IMR-90 (cell line): ENCODE results near the gene ANGPTL5. TPM values are rescaled to one million over a fixed set of nuclear protein-coding genes. Genes with fewer than 3 reads are reported as not detected.

ENCODE experiments used
- ATAC-seq: fragments of 200-7000 bp; cut with Tn5 transposase; 2 replicates; pipeline ENCODE4 v1.9.1; 2020; ENCODE audit warnings: low read depth, mild to moderate bottlenecking, moderate library complexity
- BruUV-seq: library from RNA; stranded (reverse); fragments of 400-500 nt; replicated peaks from 2 replicates; lab custom pipeline; 2021; lab: Mats Ljungman, UMichigan
- CTCF ChIA-PET: fragments of 300-600 bp; formaldehyde crosslinking; extraction: SDS; loops from one replicate; lab custom pipeline; 2021; ENCODE audit warnings: antibody characterized with exemption; lab: Yijun Ruan, JAX
- POLR2A ChIA-PET: fragments of 300-600 bp; sonication (Branson Sonifier 250); formaldehyde crosslinking; loops from one replicate; lab custom pipeline; 2022; ENCODE audit warnings: antibody characterized with exemption; ENCODE audit not compliant: unreplicated experiment; lab: Charles Lee
- DNase-seq: peaks from one replicate; pipeline ENCODE4 v3.0.0; 2013
- H2AFZ ChIP-seq: replicated peaks from 2 replicates; pipeline ENCODE3; 2013; ENCODE audit warnings: low read length, mild to moderate bottlenecking; ENCODE audit not compliant: poor library complexity
- H2AK5ac ChIP-seq: 2 replicates; pipeline ENCODE4 v1.6.1; 2013; ENCODE audit warnings: low read depth, low read length, inconsistent platforms
- H2AK9ac ChIP-seq: replicated peaks from 2 replicates; pipeline ENCODE3; 2013; ENCODE audit warnings: mild to moderate bottlenecking, low read depth, low read length, moderate library complexity; ENCODE audit not compliant: poor library complexity
- H2BK120ac ChIP-seq: 2 replicates; pipeline ENCODE4 v1.6.1; 2013; ENCODE audit warnings: low read depth, low read length, inconsistent platforms
- H2BK15ac ChIP-seq: 3 replicates; pipeline ENCODE4 v1.6.1; 2013; ENCODE audit warnings: low read depth, low read length, inconsistent platforms
- H2BK20ac ChIP-seq: 2 replicates; pipeline ENCODE4 v1.6.1; 2013; ENCODE audit warnings: low read depth, mild to moderate bottlenecking, inconsistent platforms, low read length, moderate library complexity
- H2BK5ac ChIP-seq: 2 replicates; pipeline ENCODE4 v1.6.1; 2013; ENCODE audit warnings: mild to moderate bottlenecking, low read depth, low read length, inconsistent platforms; ENCODE audit not compliant: poor library complexity, severe bottlenecking
- H3K14ac ChIP-seq: replicated peaks from 2 replicates; pipeline ENCODE4 v1.6.1; 2013; ENCODE audit warnings: low read depth, low read length, inconsistent platforms
- H3K18ac ChIP-seq: 2 replicates; pipeline ENCODE4 v1.6.1; 2013; ENCODE audit warnings: low read depth, low read length, control low read depth
- H3K23ac ChIP-seq: 2 replicates; pipeline ENCODE4 v1.6.1; 2013; ENCODE audit warnings: low read depth, low read length, inconsistent platforms
- H3K27ac ChIP-seq: 2 replicates; pipeline ENCODE4 v1.5.1; 2013; ENCODE audit warnings: mild to moderate bottlenecking, control low read depth, low read length; ENCODE audit not compliant: insufficient read depth
- H3K27me3 ChIP-seq: 2 replicates; pipeline ENCODE4 v1.6.1; 2013; ENCODE audit warnings: low read length; ENCODE audit not compliant: control insufficient read depth, insufficient read depth
- H3K36me3 ChIP-seq: 2 replicates; pipeline ENCODE4 v1.6.1; 2013; ENCODE audit warnings: low read length, mixed read lengths; ENCODE audit not compliant: control insufficient read depth, insufficient read depth
- H3K4ac ChIP-seq: 2 replicates; pipeline ENCODE4 v1.6.1; 2013; ENCODE audit warnings: low read depth, low read length, inconsistent platforms
- H3K4me1 ChIP-seq: 2 replicates; pipeline ENCODE4 v1.6.1; 2013; ENCODE audit warnings: low read length, mixed read lengths; ENCODE audit not compliant: control insufficient read depth, insufficient read depth
- H3K4me2 ChIP-seq: 2 replicates; pipeline ENCODE4 v1.6.1; 2013; ENCODE audit warnings: low read depth, mild to moderate bottlenecking, control low read depth, low read length, moderate library complexity
- H3K4me3 ChIP-seq: 2 replicates; pipeline ENCODE4 v1.5.1; 2013; ENCODE audit warnings: low read depth, mild to moderate bottlenecking, control low read depth, low read length, moderate library complexity; ENCODE audit not compliant: insufficient read depth
- H3K56ac ChIP-seq: 2 replicates; pipeline ENCODE4 v1.6.1; 2013; ENCODE audit warnings: low read length, inconsistent platforms; ENCODE audit not compliant: insufficient read depth; ENCODE audit errors: extremely low read depth
- H3K79me1 ChIP-seq, 2 experiments: 2 replicates each; pipeline ENCODE4 v1.6.1; 2013; ENCODE audit warnings: low read length in 2 of 2, inconsistent platforms in 1 of 2, low read depth in 1 of 2
- H3K9ac ChIP-seq: 2 replicates; pipeline ENCODE4 v1.6.1; 2013; ENCODE audit warnings: low read depth, low read length, control low read depth
- H3K9me1 ChIP-seq: 2 replicates; pipeline ENCODE4 v1.6.1; 2013; ENCODE audit warnings: low read length, inconsistent platforms; ENCODE audit not compliant: insufficient read depth
- H3K9me3 ChIP-seq: 2 replicates; pipeline ENCODE4 v1.6.1; 2013; ENCODE audit warnings: low read length; ENCODE audit not compliant: control insufficient read depth, insufficient read depth
- H4K20me1 ChIP-seq: 2 replicates; pipeline ENCODE4 v1.6.1; 2013; ENCODE audit warnings: low read length, inconsistent platforms; ENCODE audit not compliant: insufficient read depth
- H4K5ac ChIP-seq: 2 replicates; pipeline ENCODE4 v1.6.1; 2013; ENCODE audit warnings: mild to moderate bottlenecking, low read depth, low read length, control low read depth
- H4K8ac ChIP-seq, 2 experiments: 2 replicates each; pipeline ENCODE4 v1.6.1; 2013; ENCODE audit warnings: low read depth in 2 of 2, low read length in 2 of 2, control low read depth in 1 of 2, inconsistent platforms in 1 of 2
- H4K91ac ChIP-seq: 2 replicates; pipeline ENCODE4 v1.6.1; 2013; ENCODE audit warnings: low read depth, low read length, inconsistent platforms; ENCODE audit not compliant: insufficient read depth
- BHLHE40 ChIP-seq: fragments of 150-350 bp; IDR thresholded peaks from 2 replicates; pipeline ENCODE4 v1.6.1; 2016; ENCODE audit warnings: mild to moderate bottlenecking, low read depth, low read length
- CEBPB ChIP-seq: IDR thresholded peaks from 2 replicates; pipeline ENCODE4 v1.6.1; 2012; ENCODE audit warnings: low read depth, low read length, improper control_type of control experiment
- CHD1 ChIP-seq: IDR thresholded peaks from 2 replicates; pipeline ENCODE4 v1.6.1; 2012; ENCODE audit warnings: low read depth, low read length, improper control_type of control experiment
- FOS ChIP-seq: fragments of 150-350 bp; IDR thresholded peaks from 2 replicates; pipeline ENCODE4 v1.6.1; 2016; ENCODE audit warnings: low read depth, low read length
- MAFK ChIP-seq: IDR thresholded peaks from 2 replicates; pipeline ENCODE4 v1.6.1; 2012; ENCODE audit warnings: low read depth, low read length, improper control_type of control experiment
- MAZ ChIP-seq: IDR thresholded peaks from 2 replicates; pipeline ENCODE4 v1.6.1; 2012; ENCODE audit warnings: low read depth, mild to moderate bottlenecking, low read length, improper control_type of control experiment, moderate library complexity, borderline replicate concordance
- MXI1 ChIP-seq: IDR thresholded peaks from 2 replicates; pipeline ENCODE4 v1.6.1; 2012; ENCODE audit warnings: low read depth, mild to moderate bottlenecking, low read length, moderate library complexity, borderline replicate concordance
- POLR2A ChIP-seq: IDR thresholded peaks from 2 replicates; pipeline ENCODE4 v1.6.1; 2012; ENCODE audit warnings: mild to moderate bottlenecking, low read depth, low read length
- RAD21 ChIP-seq: IDR thresholded peaks from 2 replicates; pipeline ENCODE4 v1.6.1; 2012; ENCODE audit warnings: low read length, improper control_type of control experiment
- RCOR1 ChIP-seq: IDR thresholded peaks from 2 replicates; pipeline ENCODE4 v1.6.1; 2012; ENCODE audit warnings: mild to moderate bottlenecking, low read length, improper control_type of control experiment; ENCODE audit not compliant: insufficient replicate concordance
- RFX5 ChIP-seq: IDR thresholded peaks from 2 replicates; pipeline ENCODE4 v1.8.0; 2012; ENCODE audit warnings: low read depth, mild to moderate bottlenecking, low read length, moderate library complexity
- WGBS, 2 experiments: methylation state at CpG; one replicate each; pipeline versions ENCODE4 v1.1.5 to v1.1.7; 2013; ENCODE audit warnings: missing lambda C conversion rate in 2 of 2; ENCODE audit not compliant: insufficient read length in 1 of 2; ENCODE audit errors: extremely low coverage in 2 of 2; 5-methylcytosine and 5-hydroxymethylcytosine counted together
- dilution Hi-C: fragments of 300-500 bp; cut with HindIII; formaldehyde crosslinking; loops from one replicate; pipeline ENCODE4 v1.14.3; 2018; ENCODE audit warnings: low sequenced_read_pairs; ENCODE audit not compliant: unreplicated experiment
- in situ Hi-C: fragments of 300-500 bp; cut with MboI; formaldehyde crosslinking; loops from 3 replicates; pipeline ENCODE4 v1.14.3; 2019; ENCODE audit warnings: low sequenced_read_pairs, inconsistent platforms, mixed read lengths
- intact Hi-C: fragments of 100-400 bp; cut with micrococcal nuclease; formaldehyde crosslinking; loops from 2 replicates; pipeline ENCODE4 v1.10.0; 2022
- polyA plus RNA-seq, 3 experiments: library from polyadenylated mRNA; depleted of rRNA; stranded (reverse); fragments of >200 nt; gene quantifications; 2 replicates each; pipeline ENCODE4 v1.2.3, GENCODE V29; 2012; ENCODE audit warnings: low replicate concordance in 1 of 3
- total RNA-seq: library from RNA; depleted of rRNA; stranded (reverse); fragments of >200 nt; gene quantifications from 2 replicates; pipeline ENCODE4 v1.2.3, GENCODE V29; 2012
- TF ChIP-seq, protein P1 (sequence below): conservative IDR thresholded peaks from 2 replicates; pipeline ENCODE4 v1.5.1; 2012; ENCODE audit warnings: mild to moderate bottlenecking, low read depth, low read length, improper control_type of control experiment
- TF ChIP-seq, protein P2 (sequence below): fragments of 150-350 bp; IDR thresholded peaks from 2 replicates; pipeline ENCODE4 v1.6.1; 2016; ENCODE audit warnings: low read depth, mild to moderate bottlenecking, low read length, moderate library complexity, borderline replicate concordance

Gene ANGPTL5
- total and polyA plus RNA-seq, 2 of the 4 experiments (the other 2 are of a cell fraction), result not detected

DNA sequence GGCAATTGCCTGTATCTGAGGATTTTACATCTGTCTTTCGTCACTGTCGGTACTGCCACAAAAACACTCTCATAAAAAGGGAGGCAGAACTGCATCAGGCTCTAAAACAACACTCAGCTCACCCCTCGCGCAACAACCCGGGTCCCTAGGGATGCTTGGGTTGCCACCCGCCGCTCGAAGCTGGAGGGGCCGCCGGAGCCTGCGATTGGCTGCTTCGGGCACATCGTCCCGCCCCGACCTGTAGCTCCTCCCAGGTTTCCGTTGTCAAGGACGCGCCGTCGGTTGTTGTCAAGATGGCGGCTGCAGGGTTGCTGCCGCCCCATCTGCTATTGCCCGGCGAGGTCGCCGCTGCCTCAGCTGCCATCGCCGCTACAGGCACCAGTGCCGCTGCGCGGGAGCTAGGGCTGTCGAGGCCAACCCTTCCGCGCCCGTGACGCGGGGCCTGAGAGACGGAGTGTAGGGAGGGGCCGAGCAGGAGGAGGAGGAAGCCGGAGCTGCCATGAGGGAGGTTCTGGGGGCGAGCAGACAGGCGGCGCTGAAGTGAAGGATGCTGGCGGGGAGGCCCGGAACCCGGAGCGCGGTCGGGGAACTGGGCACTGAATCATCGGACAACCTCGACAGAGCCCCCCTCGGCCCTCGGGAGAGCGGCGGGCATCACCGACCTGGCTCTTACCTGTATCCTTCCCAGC lies 1.4 kb downstream of the ANGPTL5 start, which contains the start of gene CEP126 (continued):
- TF ChIP-seq RAD21, result peak; percentile 36
- TF ChIP-seq MAZ, result peak; percentile 94

DNA sequence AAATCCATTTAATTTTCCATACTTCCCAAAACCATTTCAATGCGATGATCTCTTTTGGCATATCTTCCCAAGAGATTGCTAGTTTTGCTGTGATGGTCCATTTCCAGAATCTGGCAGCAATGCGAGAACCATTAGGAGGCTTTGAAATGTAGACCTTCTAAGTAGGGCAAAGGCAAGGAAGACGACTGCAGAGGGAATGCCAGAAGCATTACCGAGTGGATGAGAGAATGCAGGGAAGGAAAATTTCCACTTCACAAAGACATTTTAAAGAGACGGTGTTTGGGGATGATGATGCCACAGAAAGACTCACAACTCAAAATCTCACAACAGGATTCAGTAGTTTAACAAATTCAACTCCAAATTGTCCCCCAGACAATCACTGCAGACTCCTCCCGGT lies 2.0 kb downstream of the ANGPTL5 start:
- intact Hi-C loops (no loop called here), dilution Hi-C loops (no loop called here), in situ Hi-C loops (no loop called here)
- Histone ChIP-seq H4K5ac (peak overlapping the region; percentile 6; the same call in 1 of the 2 replicates), H3K4me1 (peaks cover 8% of the 10 kb centered on the region), H3K9ac (peak overlapping the region; percentile 54), H3K18ac (peak overlapping the region; percentile 21; the same call in 1 of the 2 replicates), H4K91ac (0 out of 2 replicates have a peak overlapping the region, but pooled peaks have one; percentile 26), H2BK120ac (no peak overlapping the region), H2AFZ (peak overlapping the region; percentile 98), H3K27ac (peak overlapping the region; percentile 60; the same call in 1 of the 2 replicates), H3K56ac (peak overlapping the region; percentile 45; the same call in 1 of the 2 replicates), H3K14ac (peak overlapping the region; percentile 42; the same call in 1 of the 2 replicates), H4K8ac (peak overlapping the region in 1 of 2 experiments; percentile 7; a peak in 1 of 4 replicates), H3K79me1 (peaks cover 0 to 5% of the 10 kb centered on the region in 2 experiments; a peak in 1 of 4 replicates), H3K36me3 (no peaks in the 10 kb centered on the region), H3K9me1 (no peaks in the 10 kb centered on the region; the same call in 1 of the 2 replicates), H2BK20ac (no peak overlapping the region; the same call in 1 of the 2 replicates), H2AK9ac (no peak overlapping the region), H2BK15ac (no peak overlapping the region), H3K9me3 (no peaks in the 10 kb centered on the region), H3K27me3 (no peaks in the 10 kb centered on the region), H3K4me2 (peak overlapping the region; percentile 73), H3K23ac (peak overlapping the region; percentile 33; the same call in 1 of the 2 replicates), H3K4ac (0 out of 2 replicates have a peak overlapping the region, but pooled peaks have one; percentile 9), H3K4me3 (peak overlapping the region; percentile 97), H2AK5ac (no peak overlapping the region), H2BK5ac (peak overlapping the region; percentile 47), H4K20me1 (no peaks in the 10 kb centered on the region)
- CTCF ChIA-PET, result interaction anchor here (0.6 to 1.3 kb wide), 6 partner anchors 34 to 1221 kb away, joined by 3 to 12 read pairs (median 4); no protein-coding TSS in a partner anchor
- POLR2A ChIA-PET, result no interaction called here
- no TSS peak for BruUV-seq
- peak; percentile 15; the same call in 1 of the 2 replicates for ATAC-seq
- DNase-seq, result peak; percentile 49
- WGBS, 2 experiments, result no CpG with 5 or more reads among the region's 6 CpGs
- TF ChIP-seq MXI1 (no peak), CHD1 (no peak), RCOR1 (no peak), CEBPB (no peak), MAFK (no peak), RFX5 (no peak), BHLHE40 (no peak), POLR2A (no peak), FOS (no peak)
- TF ChIP-seq, protein P1, sequence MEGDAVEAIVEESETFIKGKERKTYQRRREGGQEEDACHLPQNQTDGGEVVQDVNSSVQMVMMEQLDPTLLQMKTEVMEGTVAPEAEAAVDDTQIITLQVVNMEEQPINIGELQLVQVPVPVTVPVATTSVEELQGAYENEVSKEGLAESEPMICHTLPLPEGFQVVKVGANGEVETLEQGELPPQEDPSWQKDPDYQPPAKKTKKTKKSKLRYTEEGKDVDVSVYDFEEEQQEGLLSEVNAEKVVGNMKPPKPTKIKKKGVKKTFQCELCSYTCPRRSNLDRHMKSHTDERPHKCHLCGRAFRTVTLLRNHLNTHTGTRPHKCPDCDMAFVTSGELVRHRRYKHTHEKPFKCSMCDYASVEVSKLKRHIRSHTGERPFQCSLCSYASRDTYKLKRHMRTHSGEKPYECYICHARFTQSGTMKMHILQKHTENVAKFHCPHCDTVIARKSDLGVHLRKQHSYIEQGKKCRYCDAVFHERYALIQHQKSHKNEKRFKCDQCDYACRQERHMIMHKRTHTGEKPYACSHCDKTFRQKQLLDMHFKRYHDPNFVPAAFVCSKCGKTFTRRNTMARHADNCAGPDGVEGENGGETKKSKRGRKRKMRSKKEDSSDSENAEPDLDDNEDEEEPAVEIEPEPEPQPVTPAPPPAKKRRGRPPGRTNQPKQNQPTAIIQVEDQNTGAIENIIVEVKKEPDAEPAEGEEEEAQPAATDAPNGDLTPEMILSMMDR, result no peak
- TF ChIP-seq, protein P2, sequence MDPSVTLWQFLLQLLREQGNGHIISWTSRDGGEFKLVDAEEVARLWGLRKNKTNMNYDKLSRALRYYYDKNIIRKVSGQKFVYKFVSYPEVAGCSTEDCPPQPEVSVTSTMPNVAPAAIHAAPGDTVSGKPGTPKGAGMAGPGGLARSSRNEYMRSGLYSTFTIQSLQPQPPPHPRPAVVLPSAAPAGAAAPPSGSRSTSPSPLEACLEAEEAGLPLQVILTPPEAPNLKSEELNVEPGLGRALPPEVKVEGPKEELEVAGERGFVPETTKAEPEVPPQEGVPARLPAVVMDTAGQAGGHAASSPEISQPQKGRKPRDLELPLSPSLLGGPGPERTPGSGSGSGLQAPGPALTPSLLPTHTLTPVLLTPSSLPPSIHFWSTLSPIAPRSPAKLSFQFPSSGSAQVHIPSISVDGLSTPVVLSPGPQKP, result no peak
